ENCODE data around the gene KLF1. TPM values are rescaled to one million over a fixed set of nuclear protein-coding genes. Genes with fewer than 3 reads are reported as not detected.

The KLF1 gene
- total and polyA plus RNA-seq, 2 of the 13 experiments (the other 11 are each of a cell fraction or from before 2014, with no cell fraction given), result not detected

GRCh38 chr19:12884926-12885748 lies 1.9 kb downstream of the KLF1 start (continued):
- TF ChIP-seq ZNF747 (CRISPR knock-in tag; IDR thresholded peaks at IDR 0.05; ENCODE audit: borderline replicate concordance) (no peak), ZNF510 (CRISPR knock-in tag; IDR thresholded peaks at IDR 0.05; ENCODE audit: low read depth) (no peak), ZNF329 (CRISPR knock-in tag; IDR thresholded peaks at IDR 0.05; ENCODE audit: low read depth) (no peak), ZNF333 (CRISPR knock-in tag; IDR thresholded peaks at IDR 0.05; ENCODE audit: borderline replicate concordance) (no peak), KDM5B (CRISPR knock-in tag; IDR thresholded peaks at IDR 0.05; ENCODE audit: borderline replicate concordance) (peak; percentile 50; the same call in 1 of the 2 replicates), ZBTB39 (CRISPR knock-in tag; IDR thresholded peaks at IDR 0.05) (no peak), BCL3 (CRISPR knock-in tag; IDR thresholded peaks at IDR 0.05) (no peak), ZNF441 (CRISPR knock-in tag; IDR thresholded peaks at IDR 0.05; ENCODE audit: borderline replicate concordance) (no peak), ZNF691 (CRISPR knock-in tag; IDR thresholded peaks at IDR 0.05; ENCODE audit: borderline replicate concordance, low read depth) (no peak), SRY (CRISPR knock-in tag; IDR thresholded peaks at IDR 0.05) (0 out of 2 replicates have a peak, but pooled peaks have one; percentile 22), ATF7-NPFF (CRISPR knock-in tag; IDR thresholded peaks at IDR 0.05; ENCODE audit: low read depth) (no peak), TRIM24 (CRISPR knock-in tag; IDR thresholded peaks at IDR 0.05) (no peak), TCF7L2 (IDR thresholded peaks at IDR 0.05; ENCODE audit: low read depth, low read length) (no peak), RNF219 (CRISPR knock-in tag; IDR thresholded peaks at IDR 0.05) (no peak), KLF11 (CRISPR knock-in tag; IDR thresholded peaks at IDR 0.05) (0 out of 2 replicates have a peak, but pooled peaks have one; percentile 32), ZNF513 (CRISPR knock-in tag; conservative IDR thresholded peaks at IDR 0.05) (no peak), ZMYM3 (CRISPR knock-in tag; IDR thresholded peaks at IDR 0.05) (no peak), ZNF280B (CRISPR knock-in tag; IDR thresholded peaks at IDR 0.05; ENCODE audit: borderline replicate concordance) (peak; percentile 33; the same call in 1 of the 2 replicates), NFE2L2 (IDR thresholded peaks at IDR 0.05; ENCODE audit: low read length) (no peak)
